ENCODE measurements around the gene SUN3. TPM values are rescaled to one million over a fixed set of nuclear protein-coding genes. Genes with fewer than 3 reads are reported as not detected.

Gene SUN3
- total and polyA plus RNA-seq, 2 of the 4 experiments (the other 2 are of a cell fraction) = not detected

GRCh38 chr7:47943676-47944474, 85.0 kb downstream of the SUN3 start:
- TF ChIP-seq USF2 (IDR thresholded peaks at IDR 0.05; ENCODE audit: low read depth, low read length) = no peak
- TF ChIP-seq CEBPB (IDR thresholded peaks at IDR 0.05; ENCODE audit: low read depth, low read length) = no peak
- no peak for TF ChIP-seq CHD1 (IDR thresholded peaks at IDR 0.05; ENCODE audit: low read depth, low read length)
- no peak for TF ChIP-seq SMC3 (IDR thresholded peaks at IDR 0.05; ENCODE audit: low read depth, low read length)
- no peak for TF ChIP-seq NFE2L2 (IDR thresholded peaks at IDR 0.05; ENCODE audit: low read depth, low read length)
- no peak for TF ChIP-seq POLR2A (IDR thresholded peaks at IDR 0.05; ENCODE audit: low read depth, low read length)
- TF ChIP-seq CTCF (conservative IDR thresholded peaks at IDR 0.05; ENCODE audit: low read depth, low read length) = no peak
- no peak for TF ChIP-seq RCOR1 (IDR thresholded peaks at IDR 0.05; ENCODE audit: insufficient replicate concordance, low read length)
- TF ChIP-seq RAD21 (IDR thresholded peaks at IDR 0.05; ENCODE audit: low read length) = no peak
- TF ChIP-seq MAZ (IDR thresholded peaks at IDR 0.05; ENCODE audit: borderline replicate concordance, low read depth, low read length) = no peak
- Histone ChIP-seq H4K91ac (ENCODE audit: insufficient read depth, low read depth, low read length) (0 out of 2 replicates have a peak overlapping the region, but pooled peaks have one; percentile 8), H3K14ac (replicated peaks; ENCODE audit: low read depth, low read length) (no peak overlapping the region), H3K4ac (ENCODE audit: low read depth, low read length) (peak overlapping the region; percentile 54; the same call in 1 of the 2 replicates), H2BK5ac (ENCODE audit: low read depth, low read length, poor library complexity, severe bottlenecking) (no peak overlapping the region), H3K18ac (ENCODE audit: low read depth, low read length) (no peak overlapping the region), H3K36me3 (ENCODE audit: control insufficient read depth, insufficient read depth, low read length) (no peaks in the 10 kb centered on the region), H2AK9ac (replicated peaks; ENCODE audit: low read depth, low read length, poor library complexity) (no peak overlapping the region), H3K4me3 (ENCODE audit: insufficient read depth, low read depth, low read length) (no peak overlapping the region), H2AK5ac (ENCODE audit: low read depth, low read length) (peak overlapping the region; percentile 29; the same call in 1 of the 2 replicates), H3K27ac (ENCODE audit: insufficient read depth, low read length) (no peak overlapping the region), H4K20me1 (ENCODE audit: insufficient read depth, low read length) (no peaks in the 10 kb centered on the region), H2AFZ (replicated peaks; ENCODE audit: low read length, poor library complexity) (no peak overlapping the region), H3K4me1 (ENCODE audit: control insufficient read depth, insufficient read depth, low read length) (peaks cover 17% of the 10 kb centered on the region), H2BK20ac (ENCODE audit: low read depth, low read length) (peak overlapping the region; percentile 68), H3K9me3 (ENCODE audit: control insufficient read depth, insufficient read depth, low read length) (no peaks in the 10 kb centered on the region), H3K9ac (ENCODE audit: low read depth, low read length) (no peak overlapping the region), H3K27me3 (ENCODE audit: control insufficient read depth, insufficient read depth, low read length) (no peaks in the 10 kb centered on the region), H2BK15ac (ENCODE audit: low read depth, low read length) (peak overlapping the region; percentile 74; the same call in 1 of the 3 replicates), H4K8ac (ENCODE audit: low read depth in 2 of 2, low read length in 2 of 2) (peak overlapping the region in 1 of 2 experiments; percentile 11; a peak in 2 of 4 replicates), H3K79me1 (ENCODE audit: low read depth in 1 of 2, low read length in 2 of 2) (peaks cover 0 to 7% of the 10 kb centered on the region in 2 experiments; a peak in 1 of 4 replicates), H3K4me2 (ENCODE audit: low read depth, low read length) (no peak overlapping the region), H3K9me1 (ENCODE audit: insufficient read depth, low read length) (peaks cover 25% of the 10 kb centered on the region), H4K5ac (ENCODE audit: low read depth, low read length) (no peak overlapping the region), H3K23ac (ENCODE audit: low read depth, low read length) (no peak overlapping the region), H2BK120ac (ENCODE audit: low read depth, low read length) (peak overlapping the region; percentile 86), H3K56ac (ENCODE audit: extremely low read depth, insufficient read depth, low read length) (no peak overlapping the region)
- ATAC-seq (ENCODE audit: low read depth) (no peak), DNase-seq (no peak)
- ChIA-PET CTCF (interaction anchor here (1.9 kb wide), 1 partner anchor 211 kb away, joined by 12 read pairs; no protein-coding TSS in a partner anchor), POLR2A (ENCODE audit: unreplicated experiment) (no interaction called here)
- dilution Hi-C loops (cut with HindIII; ENCODE audit: low sequenced_read_pairs, unreplicated experiment) (no loop called here), in situ Hi-C loops (cut with MboI; ENCODE audit: low sequenced_read_pairs) (loop anchor here (10.0 kb wide), 2 partner anchors 509 to 679 kb away; no protein-coding TSS in a partner anchor), intact Hi-C loops (cut with micrococcal nuclease) (loop anchor here (10.0 kb wide), 2 partner anchors 359 to 679 kb away; partner anchors contain the start of gene TNS3)
- WGBS, 2 experiments (ENCODE audit: extremely low coverage in 2 of 2, insufficient read length in 1 of 2) = 84% methylated on average over 3 of the region's 8 CpGs; no CpG with 5 or more reads in 1 of the 2 experiments
- BruUV-seq (replicated peaks) = no TSS peak
